ENCODE results near the gene CORO2A. TPM values are rescaled to one million over a fixed set of nuclear protein-coding genes. Genes with fewer than 3 reads are reported as not detected.
"Not testable (repeated sequence)": the region's sequence is repeated elsewhere in the genome, so short reads cannot be mapped to it uniquely, and the experiment has no call there.

CORO2A gene
- total RNA-seq, 1 donor: 0.36 TPM

GRCh38 chr9:98094316-98094715 lies 98.1 kb downstream of the CORO2A start:
- TF ChIP-seq, protein P1, sequence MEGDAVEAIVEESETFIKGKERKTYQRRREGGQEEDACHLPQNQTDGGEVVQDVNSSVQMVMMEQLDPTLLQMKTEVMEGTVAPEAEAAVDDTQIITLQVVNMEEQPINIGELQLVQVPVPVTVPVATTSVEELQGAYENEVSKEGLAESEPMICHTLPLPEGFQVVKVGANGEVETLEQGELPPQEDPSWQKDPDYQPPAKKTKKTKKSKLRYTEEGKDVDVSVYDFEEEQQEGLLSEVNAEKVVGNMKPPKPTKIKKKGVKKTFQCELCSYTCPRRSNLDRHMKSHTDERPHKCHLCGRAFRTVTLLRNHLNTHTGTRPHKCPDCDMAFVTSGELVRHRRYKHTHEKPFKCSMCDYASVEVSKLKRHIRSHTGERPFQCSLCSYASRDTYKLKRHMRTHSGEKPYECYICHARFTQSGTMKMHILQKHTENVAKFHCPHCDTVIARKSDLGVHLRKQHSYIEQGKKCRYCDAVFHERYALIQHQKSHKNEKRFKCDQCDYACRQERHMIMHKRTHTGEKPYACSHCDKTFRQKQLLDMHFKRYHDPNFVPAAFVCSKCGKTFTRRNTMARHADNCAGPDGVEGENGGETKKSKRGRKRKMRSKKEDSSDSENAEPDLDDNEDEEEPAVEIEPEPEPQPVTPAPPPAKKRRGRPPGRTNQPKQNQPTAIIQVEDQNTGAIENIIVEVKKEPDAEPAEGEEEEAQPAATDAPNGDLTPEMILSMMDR (IDR thresholded peaks at IDR 0.05; ENCODE audit: insufficient read depth, low read length): no peak
- H3K4me3 ChIP-seq (ENCODE audit: low read depth, low read length): no peak overlapping the region
- DNase-seq (ENCODE audit: low read depth): no peak

DNA sequence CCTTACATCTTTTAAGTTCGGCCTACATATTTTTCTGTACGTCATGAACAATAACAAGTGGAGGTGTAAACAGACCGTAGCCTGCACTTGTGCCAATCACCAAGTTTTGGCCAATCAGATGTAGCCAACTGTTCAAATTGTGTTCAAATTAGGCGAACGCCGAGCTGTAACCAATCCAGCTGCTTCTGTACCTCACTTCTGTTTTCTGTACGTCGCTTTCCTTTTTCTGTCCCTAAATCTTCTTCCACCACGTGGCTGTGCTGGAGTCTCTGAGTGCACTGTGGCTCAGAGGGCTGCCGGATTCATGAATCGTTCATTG lies 99.9 kb downstream of the CORO2A start:
- TF ChIP-seq, protein P1 (IDR thresholded peaks at IDR 0.05; ENCODE audit: insufficient read depth, low read length): no peak
- H3K4me3 ChIP-seq (ENCODE audit: low read depth, low read length): no peak overlapping the region
- DNase-seq (ENCODE audit: low read depth): no peak

GRCh38 chr9:98091735-98092612 lies 100.5 kb downstream of the CORO2A start:
- peak; percentile 65 for DNase-seq (ENCODE audit: low read depth)
- H3K4me3 ChIP-seq (ENCODE audit: low read depth, low read length): no peak overlapping the region
- TF ChIP-seq, protein P1 (IDR thresholded peaks at IDR 0.05; ENCODE audit: insufficient read depth, low read length): no peak

- not testable (repeated sequence) for H3K4me3 ChIP-seq (ENCODE audit: low read depth, low read length); DNase-seq (ENCODE audit: low read depth)
These were observed 101.8 kb downstream of the CORO2A start for GRCh38 chr9:98090674-98091073.

DNA sequence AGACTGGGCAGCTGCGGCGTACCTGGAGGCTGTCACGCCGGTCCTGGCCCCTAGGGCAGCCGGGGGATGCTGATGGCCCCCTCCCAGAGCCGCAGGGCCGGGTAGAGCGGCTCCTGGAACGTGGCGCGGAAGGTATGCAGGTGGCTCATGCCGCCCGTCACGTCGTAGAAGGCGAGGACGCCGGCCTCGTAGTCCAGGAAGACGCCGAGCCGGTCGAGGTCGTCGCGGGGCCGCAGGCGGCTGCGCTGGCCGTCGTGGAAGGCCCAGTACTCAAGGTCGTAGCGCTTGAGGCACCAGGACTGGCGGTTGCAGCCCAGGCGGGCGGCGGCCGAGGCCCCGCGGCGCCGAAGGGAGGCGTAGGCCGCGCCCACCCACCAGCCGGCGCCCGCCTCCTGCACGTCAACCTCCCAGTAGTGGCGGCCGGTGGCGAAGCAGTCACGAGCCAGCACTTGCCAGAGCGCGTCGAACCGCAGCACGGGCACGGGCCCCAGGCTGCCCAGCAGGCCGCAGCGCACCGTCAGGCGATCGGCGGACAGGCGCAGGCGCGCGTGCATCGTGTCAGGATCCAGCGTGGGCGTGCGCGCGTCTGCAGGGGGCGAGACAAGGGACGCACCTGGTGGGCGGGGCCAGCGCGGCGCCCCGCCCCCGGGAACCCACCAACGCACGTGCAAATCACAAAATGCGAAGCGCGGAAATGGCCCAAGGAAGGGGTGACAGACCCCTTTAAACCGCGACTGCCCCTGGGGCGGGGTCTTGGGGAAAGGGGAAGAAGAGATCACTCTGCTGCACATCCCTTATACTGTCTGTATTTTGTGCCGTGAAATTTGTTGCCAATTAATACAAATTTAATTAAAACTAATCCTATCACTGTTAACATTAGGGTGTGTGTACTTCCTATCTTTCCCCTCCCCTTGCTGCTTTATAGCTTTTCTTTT lies 104.8 kb downstream of the CORO2A start:
- peak; percentile 31 for DNase-seq (ENCODE audit: low read depth)
- TF ChIP-seq, protein P1 (IDR thresholded peaks at IDR 0.05; ENCODE audit: insufficient read depth, low read length): no peak
- peak overlapping the region; percentile 55 for H3K4me3 ChIP-seq (ENCODE audit: low read depth, low read length)

- TF ChIP-seq, protein P1 (IDR thresholded peaks at IDR 0.05; ENCODE audit: insufficient read depth, low read length): no peak
- DNase-seq (ENCODE audit: low read depth): no peak
- no peak overlapping the region for H3K4me3 ChIP-seq (ENCODE audit: low read depth, low read length)
These were observed 106.0 kb downstream of the CORO2A start for GRCh38 chr9:98086461-98086860.

DNA sequence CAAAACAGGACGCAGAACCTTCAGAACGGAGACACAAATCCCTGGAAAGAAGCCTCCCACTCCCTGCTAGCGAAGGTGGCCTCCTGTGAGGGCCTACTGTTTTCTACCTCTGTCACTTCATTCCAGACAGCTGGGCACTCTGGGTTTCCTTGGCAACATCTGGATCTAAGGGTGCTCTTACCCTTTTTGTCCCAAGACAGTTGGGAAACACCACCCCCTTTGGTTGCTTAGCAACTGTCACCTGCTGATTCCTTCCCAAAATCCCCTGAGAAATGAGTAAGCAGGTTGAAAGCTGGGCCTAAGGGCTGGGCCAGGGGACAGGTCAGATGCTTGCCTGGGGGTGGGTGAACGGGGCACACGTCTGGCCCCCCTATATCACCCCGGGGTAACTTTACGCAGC lies 106.5 kb downstream of the CORO2A start:
- TF ChIP-seq, protein P1 (IDR thresholded peaks at IDR 0.05; ENCODE audit: insufficient read depth, low read length): no peak
- no peak for DNase-seq (ENCODE audit: low read depth)
- H3K4me3 ChIP-seq (ENCODE audit: low read depth, low read length): no peak overlapping the region

All from fibroblast of the aortic adventitia (primary cell).